Measurements from ENCODE around the gene SLC35A4. TPM values are rescaled to one million over a fixed set of nuclear protein-coding genes. Genes with fewer than 3 reads are reported as not detected.

The SLC35A4 gene
- total RNA-seq, 1 experiment from 2014 or later, result 62.3 TPM

Other genes with a start within 250 kb of the SLC35A4 start
- gene HBEGF, start 218.2 kb upstream of the SLC35A4 start, total RNA-seq (2014; rRNA removed; shearing (Covaris generic)), result 6.5 and 7.1 TPM in 2 replicates
- gene SLC4A9, start 204.6 kb upstream of the SLC35A4 start, total RNA-seq (2014; rRNA removed; shearing (Covaris generic)), result not detected in 2 replicates
- 89.1 and 106 TPM in 2 replicates for gene ANKHD1, start 163.0 kb upstream of the SLC35A4 start, total RNA-seq (2014; rRNA removed; shearing (Covaris generic))
- 0.57 and 1.3 TPM in 2 replicates for gene EIF4EBP3, start 17.2 kb upstream of the SLC35A4 start, total RNA-seq (2014; rRNA removed; shearing (Covaris generic))
- gene SRA1, start 7.4 kb upstream of the SLC35A4 start, total RNA-seq (2014; rRNA removed; shearing (Covaris generic)), result 27.5 and 36.1 TPM in 2 replicates
- gene APBB3, start 230 bp upstream of the SLC35A4 start, total RNA-seq (2014; rRNA removed; shearing (Covaris generic)), result 10.2 and 16.9 TPM in 2 replicates
- 0.18 and 0.38 TPM in 2 replicates for gene CD14, start 68.3 kb downstream of the SLC35A4 start, total RNA-seq (2014; rRNA removed; shearing (Covaris generic))
- 11.1 and 11.3 TPM in 2 replicates for gene TMCO6, start 74.6 kb downstream of the SLC35A4 start, total RNA-seq (2014; rRNA removed; shearing (Covaris generic))
- 86.0 and 106 TPM in 2 replicates for gene NDUFA2, start 82.8 kb downstream of the SLC35A4 start, total RNA-seq (2014; rRNA removed; shearing (Covaris generic))
- 94.5 and 100 TPM in 2 replicates for gene IK, start 83.0 kb downstream of the SLC35A4 start, total RNA-seq (2014; rRNA removed; shearing (Covaris generic))
- gene WDR55, start 100.1 kb downstream of the SLC35A4 start, total RNA-seq (2014; rRNA removed; shearing (Covaris generic)), result 15.5 and 17.9 TPM in 2 replicates
- 0.41 and 1.8 TPM in 2 replicates for gene DND1, start 108.7 kb downstream of the SLC35A4 start, total RNA-seq (2014; rRNA removed; shearing (Covaris generic))
- 75.2 and 82.0 TPM in 2 replicates for gene HARS1, start 126.5 kb downstream of the SLC35A4 start, total RNA-seq (2014; rRNA removed; shearing (Covaris generic))
- gene HARS2, start 126.6 kb downstream of the SLC35A4 start, total RNA-seq (2014; rRNA removed; shearing (Covaris generic)), result 27.1 TPM in 2 replicates
- 62.4 and 67.9 TPM in 2 replicates for gene ZMAT2, start 135.6 kb downstream of the SLC35A4 start, total RNA-seq (2014; rRNA removed; shearing (Covaris generic))
- gene PCDHA1, start 221.3 kb downstream of the SLC35A4 start, total RNA-seq (2014; rRNA removed; shearing (Covaris generic)), result not detected in 2 replicates
- gene PCDHA2, start 230.0 kb downstream of the SLC35A4 start, total RNA-seq (2014; rRNA removed; shearing (Covaris generic)), result not detected in 2 replicates
- 0.02 TPM in 1 of 2 replicates, not detected in the other for gene PCDHA3, start 236.2 kb downstream of the SLC35A4 start, total RNA-seq (2014; rRNA removed; shearing (Covaris generic))
- gene PCDHA4, start 242.2 kb downstream of the SLC35A4 start, total RNA-seq (2014; rRNA removed; shearing (Covaris generic)), result not detected in 2 replicates